Aorta (tissue), 5 donors: Measurements from ENCODE around the gene DNAJC15. TPM values are rescaled to one million over a fixed set of nuclear protein-coding genes. Genes with fewer than 3 reads are reported as not detected.

Experiments used
- ATAC-seq: fragments of 200-7000 bp; cut with Tn5 transposase; one replicate; pipeline ENCODE4 v1.9.1; 2022; ENCODE audit warnings: moderate library complexity; ENCODE audit not compliant: low FRiP score
- DNase-seq, 2 donors: peaks; one replicate each; pipeline ENCODE4 v3.0.0-alpha.2; 2020
- H3K27ac ChIP-seq, 2 donors: one replicate each; pipeline ENCODE4 v1.5.1; 2013; ENCODE audit warnings: low read length in 2 of 2, mild to moderate bottlenecking in 2 of 2, moderate library complexity in 2 of 2, control low read depth in 1 of 2, inconsistent platforms in 1 of 2, low read depth in 1 of 2
- H3K27me3 ChIP-seq, 2 donors: one replicate each; pipeline ENCODE4 v1.6.1; 2013; ENCODE audit warnings: control low read depth in 1 of 2, low read length in 1 of 2, mild to moderate bottlenecking in 1 of 2, moderate library complexity in 1 of 2; ENCODE audit not compliant: insufficient read depth in 2 of 2, control insufficient read depth in 1 of 2
- H3K36me3 ChIP-seq, 2 donors: one replicate each; pipeline ENCODE4 v1.6.1; 2013; ENCODE audit warnings: control low read depth in 1 of 2, low read length in 1 of 2, mild to moderate bottlenecking in 1 of 2; ENCODE audit not compliant: insufficient read depth in 2 of 2, control insufficient read depth in 1 of 2
- H3K4me1 ChIP-seq, 2 donors: one replicate each; pipeline ENCODE4 v1.6.1; 2013; ENCODE audit warnings: low read length in 2 of 2, control low read depth in 1 of 2, mild to moderate bottlenecking in 1 of 2, moderate library complexity in 1 of 2; ENCODE audit not compliant: insufficient read depth in 2 of 2, control insufficient read depth in 1 of 2
- H3K4me3 ChIP-seq, 2 donors: one replicate each; pipeline ENCODE4 v1.5.1; 2013; ENCODE audit warnings: low read length in 2 of 2, control low read depth in 1 of 2, mild to moderate bottlenecking in 1 of 2
- H3K9me3 ChIP-seq: one replicate; pipeline ENCODE4 v1.6.1; 2013; ENCODE audit warnings: mild to moderate bottlenecking, low read length; ENCODE audit not compliant: control insufficient read depth
- WGBS, 2 donors: extraction: QIAGEN DNeasy Blood & Tissue Kit; methylation state at CpG; one replicate each; pipeline ENCODE4 v1.1.7; 2013; 5-methylcytosine and 5-hydroxymethylcytosine counted together
- intact Hi-C, 2 donors: fragments of 100-400 bp; cut with DNase I; formaldehyde crosslinking; loops; one replicate each; pipeline versions ENCODE4 v1.14.2 to v1.15.0; 2022
- polyA plus RNA-seq, 2 donors: library from polyadenylated mRNA; stranded (reverse); fragments of 200-250 nt; gene quantifications; one replicate each; pipeline ENCODE4 v1.2.3, GENCODE V29; 2013
- total RNA-seq, 2 donors: library from RNA; stranded (reverse); fragmentation: NEBNext Ultra II Directional; extraction: Animal tissue kit (Norgen Biotek cat#: 25700); gene quantifications; one replicate each; pipeline ENCODE4 v1.2.1, GENCODE V29; 2021
- donor health status: healthy with polysubstance abuse.
- donor health status: Bipolar disorder and iron deficiency.
- donor health status: DM: no; HTN: no; CAD: no.
- donor health status: DM: no; HTN: no; CAD: no.
- donor health status: DM: yes; HTN: yes; CAD: no.

The DNAJC15 gene
- total and polyA plus RNA-seq, 4 donors = 7.4 to 19.4 (median 12.1) TPM

DNA sequence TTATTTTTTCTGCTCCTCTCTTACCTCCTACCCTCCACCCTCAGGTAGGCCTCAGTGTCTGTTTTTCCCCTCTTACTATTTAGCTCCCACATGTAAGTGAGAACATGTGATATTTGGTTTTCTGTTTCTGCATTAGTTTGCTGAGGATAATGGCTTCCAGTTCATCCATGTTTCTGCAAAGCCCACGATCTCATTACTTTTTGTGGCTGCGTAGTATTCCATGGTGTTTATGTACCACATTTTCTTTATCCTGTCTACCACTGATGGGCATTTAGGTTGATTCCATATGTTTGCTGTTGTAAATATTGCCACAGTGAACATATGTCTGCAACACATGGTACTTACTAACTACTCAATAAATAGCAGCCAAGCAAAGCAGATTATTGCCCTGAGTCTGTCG, 56.8 kb downstream of the DNAJC15 start:
- intact Hi-C loops = loop anchor here in 1 of 2 donors (10.0 kb wide), 2 partner anchors 115 to 795 kb away; partner anchors contain the start of genes CCDC122 and LACC1
- Histone ChIP-seq H3K4me1 (no peaks in the 10 kb centered on the region), H3K27ac (no peak overlapping the region), H3K36me3 (no peaks in the 10 kb centered on the region), H3K27me3 (no peaks in the 10 kb centered on the region), H3K4me3 (no peak overlapping the region), H3K9me3 (no peaks in the 10 kb centered on the region)
- DNase-seq (no peak), ATAC-seq (no peak)
- WGBS, 2 donors = 98 to 100% methylated on average over 3 of the region's 3 CpGs

DNA sequence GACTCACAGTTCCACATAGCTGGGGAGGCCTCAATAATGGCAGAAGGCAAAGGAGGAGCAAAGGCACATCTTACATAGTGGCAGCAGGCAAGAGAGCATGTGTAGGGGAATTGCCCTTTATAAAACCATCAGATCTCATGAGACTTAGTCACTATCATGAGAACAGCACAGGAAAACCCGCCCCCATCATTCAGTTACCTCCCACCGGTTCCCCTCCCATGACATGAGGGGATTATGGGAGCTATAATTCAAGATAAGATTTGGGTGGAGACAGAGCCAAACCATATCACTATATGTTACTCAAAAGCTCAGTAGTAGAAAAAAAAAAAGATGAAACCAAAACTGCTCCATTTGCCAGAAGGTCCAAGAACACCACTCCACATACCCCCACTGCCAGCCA, 58.5 kb downstream of the DNAJC15 start:
- Histone ChIP-seq H3K4me1 (no peaks in the 10 kb centered on the region), H3K27ac (no peak overlapping the region), H3K4me3 (no peak overlapping the region), H3K9me3 (no peaks in the 10 kb centered on the region), H3K36me3 (no peaks in the 10 kb centered on the region), H3K27me3 (no peaks in the 10 kb centered on the region)
- intact Hi-C loops = loop anchor here in 1 of 2 donors (10.0 kb wide), 2 partner anchors 117 to 793 kb away; partner anchors contain the start of genes CCDC122 and LACC1
- whole genome bisulfite sequencing, 2 donors = 76% methylated on average over 2 of the region's 2 CpGs
- no peak for DNase-seq
- ATAC-seq = no peak

DNA sequence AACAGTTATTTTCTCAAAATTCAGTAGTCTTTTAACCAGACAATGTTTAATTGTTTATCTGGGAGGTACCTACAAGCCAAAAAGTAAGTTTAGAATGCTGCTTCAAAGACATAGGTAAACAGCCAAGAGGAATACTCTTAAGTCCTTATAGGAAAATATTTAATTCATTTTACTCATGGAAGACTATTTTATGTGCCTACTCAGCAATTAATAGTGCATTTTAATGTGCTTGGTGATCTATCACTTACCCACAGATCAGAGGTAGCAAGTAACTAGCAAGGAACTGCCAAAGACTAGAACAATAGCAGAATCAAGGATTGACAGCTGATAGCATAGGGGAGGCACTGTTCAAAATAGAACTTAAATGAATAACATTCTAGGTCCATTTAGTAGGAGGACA, 60.4 kb downstream of the DNAJC15 start:
- no peak overlapping the region for H3K27ac ChIP-seq
- H3K4me3 ChIP-seq = no peak overlapping the region
- ATAC-seq = no peak
- no peaks in the 10 kb centered on the region for H3K36me3 ChIP-seq
- H3K9me3 ChIP-seq = no peaks in the 10 kb centered on the region
- DNase-seq = no peak
- no peaks in the 10 kb centered on the region for H3K27me3 ChIP-seq
- intact Hi-C loops = loop anchor here in 1 of 2 donors (10.0 kb wide), 2 partner anchors 119 to 791 kb away; partner anchors contain the start of genes CCDC122 and LACC1
- no peaks in the 10 kb centered on the region for H3K4me1 ChIP-seq

DNA sequence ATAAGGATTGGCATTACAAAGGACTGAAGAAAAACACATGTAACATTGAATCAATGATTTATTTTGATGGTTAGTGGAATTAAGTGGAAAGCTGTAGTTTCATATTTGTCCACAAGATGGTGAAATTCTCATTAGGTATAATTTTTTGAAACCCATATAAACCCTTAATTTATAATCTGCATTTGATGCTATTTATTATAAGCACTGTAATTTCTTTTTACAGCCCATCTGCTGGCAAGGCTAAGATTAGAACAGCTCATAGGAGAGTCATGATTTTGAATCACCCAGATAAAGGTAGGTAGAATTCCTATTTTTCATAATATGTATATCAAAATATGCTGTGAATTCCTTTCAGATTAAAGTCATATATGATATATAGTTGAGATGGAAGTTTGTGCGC, 62.2 kb downstream of the DNAJC15 start:
- WGBS, 2 donors = 85 to 95% methylated on average over 1 of the region's 1 CpG
- no peak overlapping the region for H3K27ac ChIP-seq
- DNase-seq (no peak), ATAC-seq (no peak)
- no peaks in the 10 kb centered on the region for H3K9me3 ChIP-seq
- intact Hi-C loops = loop anchor here (5.0 to 10.0 kb wide), 4 partner anchors 121 to 789 kb away; partner anchors contain the start of genes CCDC122 (in 1 of the 2) and LACC1 (in 1 of the 2)
- H3K4me1 ChIP-seq = no peaks in the 10 kb centered on the region
- no peak overlapping the region for H3K4me3 ChIP-seq
- no peaks in the 10 kb centered on the region for H3K36me3 ChIP-seq
- no peaks in the 10 kb centered on the region for H3K27me3 ChIP-seq

DNA sequence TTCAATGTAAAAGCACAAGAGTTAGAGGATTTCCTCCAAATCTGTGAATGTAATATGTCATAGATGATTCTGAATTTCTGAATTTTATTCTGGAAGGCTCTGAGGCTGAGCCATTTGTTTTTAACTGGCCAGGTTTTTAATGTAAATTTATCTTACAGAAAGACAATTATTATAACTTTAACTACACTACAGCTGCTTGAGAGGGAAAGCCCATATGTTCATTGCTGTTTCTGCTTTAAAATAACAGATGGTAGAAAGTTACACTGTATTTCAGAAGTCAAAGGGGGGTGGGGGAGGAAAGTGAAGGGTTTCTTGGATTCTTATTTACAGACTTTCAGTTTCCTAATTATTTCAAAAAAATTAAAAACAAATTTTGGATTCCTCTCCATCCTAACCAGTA, 62.8 kb downstream of the DNAJC15 start:
- Histone ChIP-seq H3K4me1 (no peaks in the 10 kb centered on the region), H3K27ac (no peak overlapping the region), H3K27me3 (no peaks in the 10 kb centered on the region), H3K9me3 (no peaks in the 10 kb centered on the region), H3K4me3 (no peak overlapping the region), H3K36me3 (no peaks in the 10 kb centered on the region)
- ATAC-seq (no peak), DNase-seq (no peak)
- intact Hi-C loops = loop anchor here (5.0 to 10.0 kb wide), 4 partner anchors 121 to 789 kb away; partner anchors contain the start of genes CCDC122 (in 1 of the 2) and LACC1 (in 1 of the 2)

DNA sequence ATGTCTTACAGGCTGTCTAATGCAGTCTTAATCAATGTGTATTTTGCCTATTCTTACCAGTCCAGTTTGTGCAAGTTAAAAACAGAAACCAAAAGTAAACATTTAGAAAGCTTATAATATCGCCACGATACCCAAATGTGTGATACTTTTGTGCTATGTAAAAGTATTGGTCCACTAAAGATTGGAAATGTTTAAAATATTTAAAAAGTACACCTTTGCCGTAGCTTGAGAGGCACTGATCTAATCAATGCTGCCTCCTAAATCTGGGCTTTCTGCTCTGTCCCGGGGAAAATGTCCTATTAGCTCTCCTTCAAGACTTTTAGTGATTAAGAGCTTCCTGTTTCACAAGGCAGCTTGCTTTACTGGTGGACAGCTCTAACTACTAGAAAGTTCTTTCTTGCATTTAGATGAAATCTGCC, 64.7 kb downstream of the DNAJC15 start:
- Histone ChIP-seq H3K27ac (no peak overlapping the region), H3K4me1 (no peaks in the 10 kb centered on the region), H3K9me3 (no peaks in the 10 kb centered on the region), H3K27me3 (no peaks in the 10 kb centered on the region), H3K4me3 (no peak overlapping the region), H3K36me3 (no peaks in the 10 kb centered on the region)
- DNase-seq (no peak), ATAC-seq (no peak)
- 39 to 49% methylated on average over 4 of the region's 4 CpGs for WGBS, 2 donors
- intact Hi-C loops = loop anchor here (5.0 to 10.0 kb wide), 4 partner anchors 123 to 787 kb away; partner anchors contain the start of genes CCDC122 (in 1 of the 2) and LACC1 (in 1 of the 2)

DNA sequence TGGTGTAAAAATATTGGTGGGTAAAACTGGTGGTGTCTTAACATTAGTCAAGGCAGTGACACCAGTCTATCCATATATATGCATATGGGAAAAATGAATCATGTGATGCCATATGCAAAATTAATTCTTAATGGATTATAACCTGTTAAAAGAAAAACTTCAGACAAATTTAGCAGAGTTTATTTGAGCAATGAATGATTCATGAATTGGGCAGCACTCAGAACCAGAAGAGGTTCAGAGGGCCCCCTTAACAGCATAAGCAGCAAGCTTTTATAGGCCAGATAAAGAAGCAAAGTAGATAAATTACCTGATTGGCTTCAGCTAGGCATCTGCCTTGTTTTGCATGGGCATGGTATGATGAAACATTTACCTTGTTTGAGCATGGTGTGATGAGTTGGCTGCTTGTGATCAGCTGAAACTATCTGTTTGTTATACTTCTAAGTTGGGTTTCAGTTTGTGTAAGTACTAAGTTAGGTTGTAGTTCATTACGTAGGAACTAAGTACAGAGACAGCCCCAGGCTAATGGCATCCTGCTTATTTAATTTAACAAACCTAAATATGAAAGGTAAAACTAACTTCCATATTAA, 66.6 kb downstream of the DNAJC15 start:
- no peak for DNase-seq
- peaks cover 2 to 5% of the 10 kb centered on the region in 2 donors for H3K4me1 ChIP-seq
- intact Hi-C loops = loop anchor here (5.0 to 10.0 kb wide), 5 partner anchors 125 to 785 kb away; partner anchors contain the start of genes CCDC122 (in 1 of the 2) and LACC1 (in 1 of the 2)
- H3K36me3 ChIP-seq = no peaks in the 10 kb centered on the region
- no peak overlapping the region for H3K27ac ChIP-seq
- no peak overlapping the region for H3K4me3 ChIP-seq
- 96 to 97% methylated on average over 1 of the region's 1 CpG for WGBS, 2 donors
- no peak for ATAC-seq
- H3K9me3 ChIP-seq = no peaks in the 10 kb centered on the region
- no peaks in the 10 kb centered on the region for H3K27me3 ChIP-seq

DNA sequence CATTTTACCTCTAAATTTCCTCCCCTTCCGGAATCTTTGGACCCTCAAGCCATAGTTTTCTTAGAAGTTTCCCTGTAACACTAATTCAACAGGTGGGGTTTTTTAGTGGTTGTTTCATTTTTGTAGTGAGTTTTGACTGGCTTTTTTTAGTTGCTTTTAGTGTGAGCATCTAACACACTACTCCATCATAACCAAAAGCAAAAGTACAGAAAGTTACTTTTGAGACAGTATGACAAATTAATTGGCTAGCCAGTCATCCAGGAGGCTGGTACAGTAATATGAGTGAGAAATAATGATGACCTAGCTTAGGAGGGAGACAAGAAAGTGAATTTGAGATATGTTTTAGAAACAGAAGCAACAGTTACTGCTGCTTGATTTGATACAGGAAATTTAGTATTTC, 71.5 kb downstream of the DNAJC15 start:
- Histone ChIP-seq H3K27ac (no peak overlapping the region), H3K4me1 (peaks cover 2 to 5% of the 10 kb centered on the region in 2 donors), H3K36me3 (no peaks in the 10 kb centered on the region), H3K9me3 (no peaks in the 10 kb centered on the region), H3K4me3 (no peak overlapping the region), H3K27me3 (no peaks in the 10 kb centered on the region)
- no peak for DNase-seq
- ATAC-seq = no peak
- intact Hi-C loops = loop anchor here in 1 of 2 donors (5.0 kb wide), 1 partner anchor 282 kb away; no protein-coding TSS in a partner anchor
- 86 to 100% methylated on average over 1 of the region's 1 CpG for WGBS, 2 donors
